Subcutaneous adipose tissue (tissue), 4 donors: ENCODE measurements around the gene KRTAP4-8. TPM values are rescaled to one million over a fixed set of nuclear protein-coding genes. Genes with fewer than 3 reads are reported as not detected.
"Not testable (repeated sequence)": the region's sequence is repeated elsewhere in the genome, so short reads cannot be mapped to it uniquely, and the experiment has no call there.

ENCODE experiments used
- total RNA-seq, 4 donors: library from RNA; depleted of rRNA; stranded (reverse); fragments of >200 nt; gene quantifications; one replicate each; pipeline ENCODE4 v1.1.0, GENCODE V29; 2016
- TF ChIP-seq, protein P1 (sequence below): fragments of 450-650 bp; IDR thresholded peaks from one replicate; pipeline ENCODE4 v1.5.1; 2016; ENCODE audit warnings: low read depth, mild to moderate bottlenecking, control low read depth, antibody characterized with exemption, moderate library complexity

The KRTAP4-8 gene
- total RNA-seq, 4 donors from 2014 or later: not detected

DNA sequence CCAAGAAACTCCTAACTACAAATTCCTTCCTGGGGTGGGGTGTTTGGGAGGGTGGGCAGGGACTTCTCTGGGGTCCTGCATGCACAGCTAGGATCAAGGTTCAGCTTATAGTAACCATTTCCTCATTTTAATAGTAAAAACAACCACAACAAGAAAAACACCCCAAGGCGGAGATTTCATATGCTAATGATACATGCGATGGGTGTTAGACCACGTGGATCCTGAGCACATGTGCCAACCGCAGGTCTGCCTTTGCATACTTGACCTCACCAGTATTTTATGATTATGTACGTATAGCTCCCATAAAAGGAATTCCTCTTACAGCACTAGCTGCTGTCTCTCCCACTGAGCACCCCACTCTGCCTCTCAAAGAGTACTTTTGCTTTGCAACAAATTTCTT is 18.4 kb upstream of the KRTAP4-8 start:
- TF ChIP-seq, protein P1, sequence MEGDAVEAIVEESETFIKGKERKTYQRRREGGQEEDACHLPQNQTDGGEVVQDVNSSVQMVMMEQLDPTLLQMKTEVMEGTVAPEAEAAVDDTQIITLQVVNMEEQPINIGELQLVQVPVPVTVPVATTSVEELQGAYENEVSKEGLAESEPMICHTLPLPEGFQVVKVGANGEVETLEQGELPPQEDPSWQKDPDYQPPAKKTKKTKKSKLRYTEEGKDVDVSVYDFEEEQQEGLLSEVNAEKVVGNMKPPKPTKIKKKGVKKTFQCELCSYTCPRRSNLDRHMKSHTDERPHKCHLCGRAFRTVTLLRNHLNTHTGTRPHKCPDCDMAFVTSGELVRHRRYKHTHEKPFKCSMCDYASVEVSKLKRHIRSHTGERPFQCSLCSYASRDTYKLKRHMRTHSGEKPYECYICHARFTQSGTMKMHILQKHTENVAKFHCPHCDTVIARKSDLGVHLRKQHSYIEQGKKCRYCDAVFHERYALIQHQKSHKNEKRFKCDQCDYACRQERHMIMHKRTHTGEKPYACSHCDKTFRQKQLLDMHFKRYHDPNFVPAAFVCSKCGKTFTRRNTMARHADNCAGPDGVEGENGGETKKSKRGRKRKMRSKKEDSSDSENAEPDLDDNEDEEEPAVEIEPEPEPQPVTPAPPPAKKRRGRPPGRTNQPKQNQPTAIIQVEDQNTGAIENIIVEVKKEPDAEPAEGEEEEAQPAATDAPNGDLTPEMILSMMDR: no peak

DNA sequence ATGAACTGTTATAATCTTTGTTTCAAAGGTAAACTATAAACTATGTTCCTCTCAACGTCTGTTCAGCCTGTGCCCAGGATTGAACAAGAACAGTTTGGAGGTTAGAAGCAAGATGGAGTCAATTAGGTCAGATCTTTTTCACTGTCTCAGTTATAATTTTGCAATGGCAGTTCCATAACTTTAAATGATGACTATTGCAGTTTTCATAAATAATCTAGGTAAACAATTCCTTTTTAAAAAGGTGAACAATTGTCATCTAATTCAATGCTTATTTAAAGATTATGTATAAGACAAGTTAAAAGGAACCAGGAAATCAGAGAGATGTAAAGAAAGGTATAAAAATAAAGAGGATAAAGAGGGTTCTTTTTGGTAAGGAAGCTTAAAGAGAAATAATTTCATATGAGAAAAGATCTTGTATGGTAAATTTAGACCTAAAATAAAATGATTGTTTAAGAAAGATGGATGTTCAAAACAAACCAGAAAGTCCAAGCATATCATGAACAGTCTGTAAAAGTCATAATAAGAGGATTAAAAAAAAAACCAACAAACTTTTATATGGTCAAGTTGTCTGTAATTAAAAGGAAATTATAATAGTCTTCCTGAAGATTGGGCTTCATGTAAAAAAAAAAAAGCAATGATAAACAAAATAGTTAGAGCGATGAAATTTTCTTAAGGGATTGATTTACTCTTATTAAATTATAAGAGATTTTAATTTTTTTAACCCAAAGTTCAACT is 13.4 kb upstream of the KRTAP4-8 start:
- TF ChIP-seq, protein P1: no peak

DNA sequence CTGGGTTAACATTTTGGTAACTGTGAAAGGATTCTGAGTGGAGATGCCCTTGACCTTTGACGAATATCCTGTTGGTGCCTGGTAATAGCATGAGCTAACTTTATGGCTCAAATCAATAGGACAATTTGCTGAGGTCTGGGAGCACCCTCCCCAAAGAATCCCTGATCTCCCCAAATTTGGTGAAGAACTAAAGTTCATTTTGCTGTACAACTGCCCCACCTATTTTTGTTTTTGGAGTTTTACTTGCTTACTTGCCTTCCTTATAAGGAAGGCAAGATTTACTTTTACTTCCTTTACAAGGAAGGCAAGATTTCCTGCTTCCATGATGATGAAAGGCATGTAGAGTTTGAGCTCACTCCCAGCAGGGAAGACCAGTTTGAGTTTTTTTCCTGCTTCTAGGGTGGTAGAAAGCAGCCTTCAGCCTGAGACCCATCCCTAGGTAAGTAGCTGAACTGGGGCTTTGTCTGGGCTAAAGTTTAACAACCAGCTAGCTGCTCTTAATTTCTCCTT is 10.1 kb upstream of the KRTAP4-8 start:
- TF ChIP-seq, protein P1: no peak

DNA sequence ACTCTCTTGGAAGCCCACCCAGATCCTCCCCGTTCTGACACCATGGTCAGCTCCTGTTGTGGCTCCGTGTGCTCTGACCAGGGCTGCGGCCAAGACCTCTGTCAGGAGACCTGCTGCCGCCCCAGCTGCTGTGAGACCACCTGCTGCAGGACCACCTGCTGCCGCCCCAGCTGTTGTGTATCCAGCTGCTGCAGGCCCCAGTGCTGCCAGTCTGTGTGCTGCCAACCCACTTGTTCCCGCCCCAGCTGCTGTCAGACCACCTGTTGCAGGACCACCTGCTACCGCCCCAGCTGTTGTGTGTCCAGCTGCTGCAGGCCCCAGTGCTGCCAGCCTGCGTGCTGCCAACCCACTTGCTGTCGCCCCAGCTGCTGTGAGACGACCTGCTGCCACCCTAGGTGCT is 7.4 kb upstream of the KRTAP4-8 start, which contains the start of gene KRTAP4-9:
KRTAP4-9 (plus strand) TSS at position 43 of the 400 bp plus-strand sequence; CDS start at position 43, 0 bp downstream.
- TF ChIP-seq, protein P1: not testable (repeated sequence)

DNA sequence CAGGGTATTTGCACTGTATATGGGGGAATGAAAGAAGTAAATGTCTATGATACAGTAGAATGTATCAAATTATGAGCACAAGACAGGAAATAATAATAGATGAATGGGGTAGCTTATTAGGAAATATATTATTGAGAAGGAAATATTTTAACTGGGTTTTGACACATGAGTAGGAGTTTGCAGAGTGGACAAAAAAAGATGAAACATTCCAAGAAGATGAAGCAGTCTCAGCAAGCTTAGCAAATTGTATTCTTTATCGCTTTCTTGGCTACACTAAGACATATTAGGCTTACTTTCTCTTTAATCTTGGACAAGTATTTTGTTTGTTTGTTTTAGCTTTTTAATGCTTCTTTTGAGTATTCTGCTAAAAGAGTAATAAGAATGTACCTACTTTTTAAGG is 6.0 kb upstream of the KRTAP4-8 start:
- TF ChIP-seq, protein P1: no peak

DNA sequence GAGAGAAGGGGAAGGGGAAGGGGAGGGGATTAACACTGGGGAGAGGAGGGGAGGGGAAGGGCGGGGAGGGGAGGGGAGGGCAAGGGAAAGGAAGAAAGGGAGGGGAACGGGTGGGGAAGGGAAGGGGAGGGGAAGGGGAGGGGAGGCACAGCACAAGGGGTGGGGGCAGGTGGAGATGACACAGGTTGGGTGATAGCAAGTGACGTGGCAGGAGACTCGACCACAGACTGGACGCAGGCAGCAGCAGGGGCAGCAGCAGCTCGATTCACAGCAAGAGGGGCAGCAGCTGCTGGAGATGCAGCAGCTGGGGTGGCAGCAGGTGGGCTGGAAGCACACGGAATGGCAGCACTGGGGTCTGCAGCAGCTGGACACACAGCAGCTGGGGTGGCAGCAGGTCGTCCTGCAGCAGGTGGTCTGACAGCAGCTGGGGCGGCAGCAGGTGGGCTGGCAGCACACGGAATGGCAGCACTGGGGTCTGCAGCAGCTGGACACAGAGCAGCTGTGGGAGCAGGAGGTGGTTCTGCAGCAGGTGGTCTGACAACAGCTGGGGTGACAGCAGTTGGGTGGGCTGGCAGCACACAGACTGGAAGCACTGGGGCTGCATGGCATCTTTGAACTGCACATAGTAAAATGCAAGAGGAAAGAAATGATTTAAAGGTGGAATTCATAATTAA is 3.8 kb upstream of the KRTAP4-8 start, which contains the start of gene KRTAP4-16:
KRTAP4-16 (minus strand) TSS at position 624 of the 674 bp plus-strand sequence; CDS start at position 624, 0 bp downstream.
- TF ChIP-seq, protein P1: no peak

DNA sequence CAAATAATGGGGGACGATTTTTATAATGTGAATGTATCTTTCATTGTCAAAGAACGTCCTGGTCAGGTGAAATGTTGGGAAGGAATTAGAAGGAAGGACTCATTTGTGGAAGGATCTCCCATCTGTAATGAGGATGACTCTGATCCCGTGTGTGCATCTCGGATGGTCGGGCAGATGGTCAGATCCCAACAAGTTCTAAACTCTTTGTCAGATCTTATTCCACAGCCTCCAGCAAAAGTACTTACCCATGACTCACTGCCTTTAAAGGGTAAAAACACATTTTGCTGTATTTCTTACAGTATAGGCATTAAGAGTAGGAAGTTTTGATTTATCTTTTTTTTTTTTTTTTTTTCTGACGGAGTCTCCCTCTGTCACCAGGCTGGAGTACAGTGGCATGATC is 539 bp upstream of the KRTAP4-8 start:
- TF ChIP-seq, protein P1: no peak
